ENCODE data around the gene ZNF689.
A peak's percentile ranks its signal among the peaks of the same experiment; 100 is the strongest.

The ZNF689 gene

DNA sequence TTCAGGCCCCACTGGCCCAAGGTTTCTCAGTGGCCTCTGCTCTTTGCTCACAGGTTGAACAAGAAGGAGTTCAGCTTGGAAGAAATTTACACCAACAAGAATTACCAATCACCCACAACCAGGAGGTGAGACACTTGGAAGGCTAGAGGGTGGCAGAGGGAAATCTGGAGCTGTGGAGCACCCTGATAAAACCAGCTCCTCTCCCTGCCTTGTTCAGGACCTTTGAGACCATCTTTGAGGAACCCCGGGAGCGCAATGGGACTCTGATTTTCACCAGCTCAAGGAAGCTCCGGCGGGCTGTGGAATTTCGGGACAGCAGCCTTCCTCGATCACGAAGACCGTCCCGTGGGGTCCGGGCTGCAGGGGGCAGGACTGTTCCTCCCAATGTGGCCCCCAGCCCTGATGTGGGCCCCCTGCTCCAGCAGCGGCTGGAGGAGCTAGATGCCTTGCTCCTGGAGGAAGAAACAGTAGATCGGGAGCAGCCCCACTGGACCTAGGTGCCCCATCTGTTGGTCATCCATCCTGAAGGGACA, 45.7 kb upstream of the ZNF689 start:
- DNase-seq (ENCODE audit: low read depth, low spot score): no peak
- POLR2A ChIA-PET: no interaction called here
- no peak overlapping the region for H3K4me3 ChIP-seq (ENCODE audit: low read depth, low read length)
- TF ChIP-seq, protein P1, sequence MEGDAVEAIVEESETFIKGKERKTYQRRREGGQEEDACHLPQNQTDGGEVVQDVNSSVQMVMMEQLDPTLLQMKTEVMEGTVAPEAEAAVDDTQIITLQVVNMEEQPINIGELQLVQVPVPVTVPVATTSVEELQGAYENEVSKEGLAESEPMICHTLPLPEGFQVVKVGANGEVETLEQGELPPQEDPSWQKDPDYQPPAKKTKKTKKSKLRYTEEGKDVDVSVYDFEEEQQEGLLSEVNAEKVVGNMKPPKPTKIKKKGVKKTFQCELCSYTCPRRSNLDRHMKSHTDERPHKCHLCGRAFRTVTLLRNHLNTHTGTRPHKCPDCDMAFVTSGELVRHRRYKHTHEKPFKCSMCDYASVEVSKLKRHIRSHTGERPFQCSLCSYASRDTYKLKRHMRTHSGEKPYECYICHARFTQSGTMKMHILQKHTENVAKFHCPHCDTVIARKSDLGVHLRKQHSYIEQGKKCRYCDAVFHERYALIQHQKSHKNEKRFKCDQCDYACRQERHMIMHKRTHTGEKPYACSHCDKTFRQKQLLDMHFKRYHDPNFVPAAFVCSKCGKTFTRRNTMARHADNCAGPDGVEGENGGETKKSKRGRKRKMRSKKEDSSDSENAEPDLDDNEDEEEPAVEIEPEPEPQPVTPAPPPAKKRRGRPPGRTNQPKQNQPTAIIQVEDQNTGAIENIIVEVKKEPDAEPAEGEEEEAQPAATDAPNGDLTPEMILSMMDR (IDR thresholded peaks at IDR 0.05; ENCODE audit: insufficient read depth, low read length, missing control alignments): no peak
- CTCF ChIA-PET: interaction anchor here (1.0 to 1.2 kb wide), 2 partner anchors 27 to 120 kb away, joined by 3 to 6 read pairs; no protein-coding TSS in a partner anchor

DNA sequence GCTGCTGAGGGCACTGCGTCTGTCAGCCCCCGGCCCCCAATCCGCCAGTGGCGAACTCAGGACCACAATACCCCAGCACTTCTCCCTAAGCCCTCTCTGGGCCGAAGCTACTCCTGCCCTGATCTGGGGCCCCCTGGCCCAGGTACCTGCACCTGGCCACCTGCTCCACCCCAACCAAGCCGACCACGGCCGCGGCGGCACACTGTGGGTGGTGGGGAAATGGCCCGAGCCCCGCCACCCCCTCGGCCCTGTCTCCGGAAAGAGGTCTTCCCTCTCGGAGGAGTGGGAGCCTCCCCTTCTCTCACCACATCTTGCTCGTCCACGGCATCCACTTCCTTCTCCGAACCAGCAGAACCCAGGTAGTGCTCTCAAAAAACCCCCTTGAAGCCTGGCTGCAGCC, 44.7 kb upstream of the ZNF689 start:
- TF ChIP-seq, protein P1 (IDR thresholded peaks at IDR 0.05; ENCODE audit: insufficient read depth, low read length, missing control alignments): no peak
- ChIA-PET CTCF (interaction anchor here (1.6 kb wide), 1 partner anchor 14 kb away, joined by 3 read pairs; no protein-coding TSS in a partner anchor), POLR2A (no interaction called here)
- H3K4me3 ChIP-seq (ENCODE audit: low read depth, low read length): no peak overlapping the region
- DNase-seq (ENCODE audit: low read depth, low spot score): no peak

DNA sequence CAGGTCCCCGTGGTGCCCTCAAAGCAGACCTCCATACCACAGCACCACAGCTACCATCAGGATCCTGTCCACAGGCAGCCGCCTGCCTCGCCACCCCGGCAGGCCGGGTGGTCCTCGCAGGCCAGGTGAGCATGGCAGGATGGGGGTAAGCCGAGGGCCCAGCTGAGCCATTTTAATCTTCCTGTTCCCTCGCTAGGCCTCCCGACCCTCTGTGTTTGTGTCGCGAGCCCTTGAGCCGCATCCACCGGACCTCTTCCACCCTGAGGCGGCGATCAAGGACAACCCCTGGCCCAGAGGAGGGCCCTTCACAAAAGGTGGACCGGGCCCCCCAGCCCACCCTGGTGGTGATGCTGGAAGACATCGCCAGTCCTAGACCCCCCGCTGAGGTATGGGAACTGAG, 42.5 kb upstream of the ZNF689 start:
- CTCF ChIA-PET: interaction anchor here (1.0 to 1.2 kb wide), 2 partner anchors 41 to 53 kb away, joined by 4 to 5 read pairs; no protein-coding TSS in a partner anchor
- TF ChIP-seq, protein P1 (IDR thresholded peaks at IDR 0.05; ENCODE audit: insufficient read depth, low read length, missing control alignments): no peak
- POLR2A ChIA-PET: no interaction called here
- no peak for DNase-seq (ENCODE audit: low read depth, low spot score)
- H3K4me3 ChIP-seq (ENCODE audit: low read depth, low read length): peak overlapping the region; percentile 86

DNA sequence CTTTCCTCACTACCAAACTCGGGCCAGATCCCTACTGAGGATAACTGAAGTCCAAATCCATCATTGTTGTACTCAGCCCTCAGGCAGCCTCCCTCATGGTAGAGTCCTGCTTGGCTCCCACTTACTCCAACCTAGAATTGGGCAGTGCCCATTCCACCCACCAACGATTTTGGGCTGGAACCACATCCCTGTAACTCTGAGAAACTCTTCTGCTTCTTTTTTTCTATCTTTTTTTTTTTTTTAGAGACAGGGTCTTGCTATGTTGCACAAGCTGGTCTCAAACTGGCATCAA, 41.8 kb upstream of the ZNF689 start:
- DNase-seq (ENCODE audit: low read depth, low spot score): no peak
- TF ChIP-seq, protein P1 (IDR thresholded peaks at IDR 0.05; ENCODE audit: insufficient read depth, low read length, missing control alignments): no peak
- ChIA-PET POLR2A (no interaction called here), CTCF (interaction anchor here (1.2 kb wide), 1 partner anchor 42 kb away, joined by 5 read pairs; no protein-coding TSS in a partner anchor)
- H3K4me3 ChIP-seq (ENCODE audit: low read depth, low read length): peak overlapping the region; percentile 86

DNA sequence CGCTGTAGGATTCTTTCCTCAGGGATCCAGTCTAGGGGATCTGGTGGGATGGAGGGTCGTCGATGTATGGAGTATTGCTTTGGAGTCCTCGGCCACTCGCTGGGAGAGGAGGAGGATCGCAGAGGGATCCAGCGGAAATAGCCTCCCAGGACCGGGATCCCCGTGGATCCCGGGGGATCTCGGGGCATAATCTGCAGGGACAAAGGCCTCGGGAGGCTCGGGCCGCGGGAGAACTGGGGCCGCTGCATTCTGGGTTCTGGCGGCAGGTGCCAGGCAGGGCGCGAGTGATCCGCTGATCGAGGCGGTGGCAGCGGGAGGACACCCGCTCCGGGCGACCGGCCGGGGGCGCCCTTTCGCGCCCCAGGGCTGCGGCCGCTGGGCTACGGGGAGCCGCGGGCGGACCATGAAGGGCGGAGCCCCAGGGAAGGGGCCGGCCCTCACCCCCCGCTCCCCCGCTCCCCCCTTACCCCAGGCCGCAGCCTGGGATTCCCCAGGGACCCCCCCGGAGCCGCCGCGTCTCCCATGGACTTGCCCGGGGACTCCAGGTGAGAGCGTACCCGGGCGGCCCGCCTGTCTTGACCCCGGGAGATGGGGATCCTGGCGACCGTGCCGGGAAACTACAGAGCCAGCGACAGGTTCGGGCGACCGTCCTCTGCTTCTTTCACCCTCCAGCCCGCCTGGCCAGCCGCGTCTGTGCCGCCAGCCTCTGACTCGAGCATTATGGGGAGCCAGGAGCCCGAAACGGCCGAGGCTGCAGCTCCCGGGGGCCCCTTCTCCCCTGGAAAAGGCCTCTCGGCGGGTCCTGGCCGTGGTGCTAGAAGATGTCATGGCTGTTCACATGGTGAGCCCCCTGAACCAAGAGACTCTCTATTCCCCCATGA, 41.2 kb upstream of the ZNF689 start:
- no peak for DNase-seq (ENCODE audit: low read depth, low spot score)
- peak overlapping the region; percentile 86 for H3K4me3 ChIP-seq (ENCODE audit: low read depth, low read length)
- TF ChIP-seq, protein P1 (IDR thresholded peaks at IDR 0.05; ENCODE audit: insufficient read depth, low read length, missing control alignments): peak; percentile 70
- CTCF ChIA-PET: interaction anchor here (0.7 to 2.1 kb wide), 12 partner anchors 9 to 214 kb away, joined by 3 to 12 read pairs (median 4); partner anchors contain the start of gene ZNF689
- POLR2A ChIA-PET: interaction anchor here (0.7 to 2.0 kb wide), 4 partner anchors 8 to 65 kb away, joined by 3 to 14 read pairs (median 4); partner anchors contain the start of genes ZNF689 and ZNF785
